ENCODE results near the gene ARID4B. TPM values are rescaled to one million over a fixed set of nuclear protein-coding genes. Genes with fewer than 3 reads are reported as not detected.
A peak's percentile ranks its signal among the peaks of the same experiment; 100 is the strongest.
"Not testable (repeated sequence)": the region's sequence is repeated elsewhere in the genome, so short reads cannot be mapped to it uniquely, and the experiment has no call there.

Gene ARID4B, protein sequence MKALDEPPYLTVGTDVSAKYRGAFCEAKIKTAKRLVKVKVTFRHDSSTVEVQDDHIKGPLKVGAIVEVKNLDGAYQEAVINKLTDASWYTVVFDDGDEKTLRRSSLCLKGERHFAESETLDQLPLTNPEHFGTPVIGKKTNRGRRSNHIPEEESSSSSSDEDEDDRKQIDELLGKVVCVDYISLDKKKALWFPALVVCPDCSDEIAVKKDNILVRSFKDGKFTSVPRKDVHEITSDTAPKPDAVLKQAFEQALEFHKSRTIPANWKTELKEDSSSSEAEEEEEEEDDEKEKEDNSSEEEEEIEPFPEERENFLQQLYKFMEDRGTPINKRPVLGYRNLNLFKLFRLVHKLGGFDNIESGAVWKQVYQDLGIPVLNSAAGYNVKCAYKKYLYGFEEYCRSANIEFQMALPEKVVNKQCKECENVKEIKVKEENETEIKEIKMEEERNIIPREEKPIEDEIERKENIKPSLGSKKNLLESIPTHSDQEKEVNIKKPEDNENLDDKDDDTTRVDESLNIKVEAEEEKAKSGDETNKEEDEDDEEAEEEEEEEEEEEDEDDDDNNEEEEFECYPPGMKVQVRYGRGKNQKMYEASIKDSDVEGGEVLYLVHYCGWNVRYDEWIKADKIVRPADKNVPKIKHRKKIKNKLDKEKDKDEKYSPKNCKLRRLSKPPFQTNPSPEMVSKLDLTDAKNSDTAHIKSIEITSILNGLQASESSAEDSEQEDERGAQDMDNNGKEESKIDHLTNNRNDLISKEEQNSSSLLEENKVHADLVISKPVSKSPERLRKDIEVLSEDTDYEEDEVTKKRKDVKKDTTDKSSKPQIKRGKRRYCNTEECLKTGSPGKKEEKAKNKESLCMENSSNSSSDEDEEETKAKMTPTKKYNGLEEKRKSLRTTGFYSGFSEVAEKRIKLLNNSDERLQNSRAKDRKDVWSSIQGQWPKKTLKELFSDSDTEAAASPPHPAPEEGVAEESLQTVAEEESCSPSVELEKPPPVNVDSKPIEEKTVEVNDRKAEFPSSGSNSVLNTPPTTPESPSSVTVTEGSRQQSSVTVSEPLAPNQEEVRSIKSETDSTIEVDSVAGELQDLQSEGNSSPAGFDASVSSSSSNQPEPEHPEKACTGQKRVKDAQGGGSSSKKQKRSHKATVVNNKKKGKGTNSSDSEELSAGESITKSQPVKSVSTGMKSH (N-terminal part only)
- total RNA-seq, result 10 to 100 TPM; 65.5 to 68.4 TPM

DNA sequence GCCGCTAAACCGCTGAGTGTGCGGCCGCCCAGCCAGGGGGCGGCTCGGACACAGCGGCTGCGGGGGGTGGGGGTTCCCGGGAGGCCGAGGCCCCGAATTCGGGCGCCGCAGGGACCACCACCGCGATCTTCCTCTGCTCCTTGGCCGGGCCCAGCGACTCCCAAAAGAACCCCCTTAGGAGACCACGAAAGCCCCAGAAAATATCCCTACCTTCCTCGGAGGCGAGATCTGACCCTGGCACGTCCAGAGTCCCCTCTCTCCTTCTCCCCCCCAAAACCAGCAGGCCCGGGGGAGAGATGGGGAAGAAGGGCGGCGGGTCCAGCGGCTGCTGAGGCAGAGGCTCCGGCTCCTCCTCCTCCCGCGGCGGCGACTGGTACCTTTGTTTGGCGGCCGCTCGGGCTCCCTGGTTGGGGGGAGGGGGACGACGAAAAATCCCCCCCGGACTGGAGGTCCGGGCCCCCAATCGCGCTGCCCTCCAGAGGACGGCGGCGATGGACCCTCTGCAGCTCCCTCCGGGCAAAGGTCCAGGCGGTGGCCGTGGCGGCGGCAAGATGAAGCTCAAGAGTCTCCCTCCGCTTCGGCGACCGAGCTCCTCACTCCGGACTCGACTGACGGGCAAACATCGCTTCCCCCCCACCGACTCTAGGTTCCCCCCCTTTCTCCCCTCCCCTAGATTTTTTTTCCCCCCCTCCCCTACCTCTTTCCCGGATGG lies at the start of gene ARID4B:
TSS of gene ARID4B (minus strand) at position 621 of the 712 bp plus-strand sequence. CDS start 1,260 bp downstream, outside the sequence.
- Mint-ChIP-seq H3K36me3 (ENCODE audit: insufficient read depth in 2 of 2) (peaks cover 8 to 14% of the 10 kb centered on the region in 2 donors), H3K9me3 (no peaks in the 10 kb centered on the region), H3K27me3 (ENCODE audit: low read depth) (no peaks in the 10 kb centered on the region), H3K4me1 (ENCODE audit: low read depth) (peaks cover 36% of the 10 kb centered on the region), H3K4me3 (peak within 1 kb of the TSS; percentile 87 to 99), H3K27ac (peak within 1 kb of the TSS; percentile 98)
- no peak for DNase-seq
- ATAC-seq (replicated peaks in 1 of 2), result peak; percentile 4 to 5

DNA sequence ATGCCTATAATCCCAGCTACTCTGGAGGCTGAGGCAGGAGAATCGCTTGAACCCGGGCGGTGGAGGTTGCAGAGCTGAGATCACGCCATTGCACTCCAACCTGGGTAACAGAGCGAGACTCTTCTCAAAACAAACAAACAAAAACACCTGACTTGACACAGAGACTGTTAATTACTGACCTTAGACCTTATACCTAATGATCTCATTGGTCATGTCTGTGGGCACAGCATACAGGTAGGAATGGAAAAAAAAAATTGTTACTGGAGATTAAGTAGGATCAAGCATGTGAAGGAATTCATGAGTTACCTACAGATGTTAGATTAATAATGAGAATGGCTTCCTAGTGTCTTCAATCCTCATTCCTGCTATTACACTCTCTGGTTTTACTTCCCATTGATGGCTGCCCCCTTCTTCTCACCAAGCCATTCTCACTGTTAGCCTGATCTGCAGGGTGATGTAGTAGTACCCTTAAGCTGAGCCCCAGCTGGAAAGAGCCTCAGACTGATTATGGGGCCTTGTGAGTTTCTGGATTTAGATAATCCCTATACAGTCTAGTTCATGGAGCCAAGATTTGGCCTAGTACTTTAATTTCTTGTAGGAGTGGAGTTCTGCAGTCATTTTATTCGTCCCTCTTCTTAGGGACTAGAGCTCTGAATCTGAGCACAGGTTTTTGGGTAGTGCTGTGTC lies 48.1 kb upstream of the ARID4B start:
- Mint-ChIP-seq H3K4me3 (no peak overlapping the region), H3K27ac (no peak overlapping the region), H3K36me3 (ENCODE audit: insufficient read depth in 2 of 2) (peaks cover 3 to 10% of the 10 kb centered on the region in 2 donors), H3K27me3 (ENCODE audit: low read depth) (no peaks in the 10 kb centered on the region), H3K9me3 (no peaks in the 10 kb centered on the region), H3K4me1 (ENCODE audit: low read depth) (peaks cover 6% of the 10 kb centered on the region)
- DNase-seq (no peak), ATAC-seq (replicated peaks in 1 of 2) (no peak)

DNA sequence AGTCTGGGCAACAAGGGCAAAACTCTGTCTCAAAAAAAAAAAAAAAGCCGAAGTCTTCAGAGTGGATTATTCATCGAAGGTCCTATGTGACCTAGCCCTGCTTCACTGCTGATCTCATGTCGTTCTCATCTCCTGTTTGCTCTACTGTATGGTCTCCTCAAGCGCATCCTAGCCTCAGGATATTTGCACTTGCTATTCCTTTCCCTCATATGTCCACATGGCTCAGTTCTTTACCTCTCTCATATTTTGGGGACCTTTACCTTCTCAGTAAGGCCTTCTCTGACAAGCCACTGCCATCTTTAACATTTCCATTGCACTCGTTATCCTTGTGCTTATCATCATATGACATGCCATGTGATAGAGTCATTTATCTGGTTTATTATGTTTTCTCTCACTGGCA lies 41.8 kb upstream of the ARID4B start:
- peaks cover 0 to 9% of the 10 kb centered on the region in 2 donors for H3K36me3 Mint-ChIP-seq (ENCODE audit: insufficient read depth in 2 of 2)
- ATAC-seq (replicated peaks in 1 of 2) (no peak), DNase-seq (no peak)
- peaks cover 45% of the 10 kb centered on the region for H3K4me1 Mint-ChIP-seq (ENCODE audit: low read depth)
- H3K27ac Mint-ChIP-seq, result no peak overlapping the region
- peak overlapping the region in 1 of 2 donors; percentile 11 for H3K4me3 Mint-ChIP-seq
- no peaks in the 10 kb centered on the region for H3K9me3 Mint-ChIP-seq
- H3K27me3 Mint-ChIP-seq (ENCODE audit: low read depth), result no peaks in the 10 kb centered on the region

DNA sequence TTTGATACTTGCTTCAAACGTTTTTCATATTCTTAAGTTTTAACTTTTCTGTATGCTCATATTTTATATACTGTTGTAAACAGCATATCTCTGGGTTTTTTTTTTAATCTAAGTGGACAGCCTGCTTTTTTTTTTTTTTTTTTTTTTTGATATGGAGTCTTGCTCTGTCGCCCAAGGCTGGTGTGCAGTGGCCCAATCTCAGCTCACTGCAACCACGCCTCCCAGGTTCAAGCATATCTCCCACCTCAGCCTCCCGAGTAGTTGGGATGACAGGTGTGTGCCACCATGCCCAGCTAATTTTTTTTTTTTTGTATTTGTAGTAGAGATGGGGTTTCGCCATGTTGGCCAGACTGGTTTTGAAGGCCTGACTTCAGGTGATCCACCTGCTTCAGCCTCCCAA lies 40.4 kb upstream of the ARID4B start:
- ATAC-seq (replicated peaks in 1 of 2), result no peak
- Mint-ChIP-seq H3K27ac (peak overlapping the region; percentile 95), H3K9me3 (no peaks in the 10 kb centered on the region), H3K4me1 (ENCODE audit: low read depth) (peaks cover 45% of the 10 kb centered on the region), H3K4me3 (peak overlapping the region; percentile 97 to 99), H3K27me3 (ENCODE audit: low read depth) (no peaks in the 10 kb centered on the region), H3K36me3 (ENCODE audit: insufficient read depth in 2 of 2) (peaks cover 0 to 7% of the 10 kb centered on the region in 2 donors)
- DNase-seq, result no peak

DNA sequence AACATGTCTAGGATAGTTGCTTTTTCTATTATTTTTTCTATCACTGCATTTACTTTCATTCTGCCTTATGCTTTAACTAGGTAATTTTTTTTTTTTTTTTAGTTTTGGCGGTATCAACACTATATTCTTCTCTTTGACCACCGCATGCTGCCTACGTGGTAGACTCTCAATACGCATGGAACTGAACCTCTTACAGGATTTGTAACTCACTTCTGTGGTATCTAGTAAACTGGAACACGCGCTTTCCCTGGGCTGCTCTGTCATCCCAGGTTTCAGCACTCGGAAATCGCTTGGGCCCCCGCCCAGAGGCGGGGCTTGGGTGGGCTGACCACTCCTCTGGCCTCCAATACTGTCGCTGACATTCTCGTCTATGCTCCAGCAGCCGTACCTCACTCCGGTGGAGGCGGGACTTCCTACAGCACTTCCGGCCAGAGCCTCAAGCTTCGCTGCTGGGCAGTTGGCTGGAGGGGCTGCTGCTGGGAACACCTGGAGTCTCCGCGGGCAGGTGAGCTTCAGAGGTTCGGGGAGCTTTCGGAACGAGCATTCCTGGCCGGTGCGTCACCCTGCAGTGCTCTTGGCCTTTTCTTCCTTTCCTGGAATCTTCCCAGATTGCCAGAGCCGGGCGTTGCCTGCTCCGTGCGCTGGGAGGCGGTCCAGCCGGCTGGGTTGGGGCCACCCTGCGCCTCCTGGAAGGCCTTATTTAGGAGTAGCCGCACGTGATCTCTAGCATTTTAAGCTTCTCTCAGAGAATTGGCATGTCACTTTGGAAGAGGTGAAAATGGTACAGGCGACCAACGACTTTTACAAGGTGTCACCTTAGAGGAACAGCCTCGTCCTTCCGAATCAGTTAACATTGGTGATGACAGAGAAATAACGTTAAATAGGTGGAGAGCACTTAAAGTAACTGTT lies 39.3 kb upstream of the ARID4B start, which contains the start of gene TBCE:
TSS of gene TBCE (plus strand) at position 428 of the 909 bp plus-strand sequence. CDS start 12,623 bp downstream, outside the sequence.
- ATAC-seq (replicated peaks in 1 of 2) (peak; percentile 98), DNase-seq (peak; percentile 91 to 94)
- Mint-ChIP-seq H3K27me3 (ENCODE audit: low read depth) (no peaks in the 10 kb centered on the region), H3K9me3 (no peaks in the 10 kb centered on the region), H3K27ac (peak within 1 kb of the TSS; percentile 95), H3K36me3 (ENCODE audit: insufficient read depth in 2 of 2) (peaks cover 0 to 5% of the 10 kb centered on the region in 2 donors), H3K4me3 (peak within 1 kb of the TSS; percentile 97 to 99), H3K4me1 (ENCODE audit: low read depth) (peaks cover 39% of the 10 kb centered on the region)

DNA sequence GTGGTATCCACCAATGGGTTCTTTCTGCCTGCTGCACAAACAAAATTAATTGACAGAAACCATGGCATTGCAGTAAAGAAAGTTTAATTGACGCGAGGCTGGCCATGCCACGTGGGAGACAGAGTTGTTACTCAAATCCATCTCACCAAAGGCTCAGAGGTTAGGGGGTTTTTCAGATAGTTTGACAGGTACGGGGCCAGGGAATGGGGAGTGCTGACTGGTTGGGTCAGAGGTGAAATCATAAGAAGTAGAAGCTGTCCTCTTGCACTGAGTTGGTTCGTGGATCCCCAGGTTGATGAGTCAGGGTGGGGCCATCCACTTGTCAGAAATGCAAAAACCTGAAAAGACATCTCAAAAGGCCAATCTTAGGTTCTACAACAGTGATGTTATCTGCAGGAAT lies 38.3 kb upstream of the ARID4B start:
- ATAC-seq (replicated peaks in 1 of 2), result peak; percentile 74 to 80

DNA sequence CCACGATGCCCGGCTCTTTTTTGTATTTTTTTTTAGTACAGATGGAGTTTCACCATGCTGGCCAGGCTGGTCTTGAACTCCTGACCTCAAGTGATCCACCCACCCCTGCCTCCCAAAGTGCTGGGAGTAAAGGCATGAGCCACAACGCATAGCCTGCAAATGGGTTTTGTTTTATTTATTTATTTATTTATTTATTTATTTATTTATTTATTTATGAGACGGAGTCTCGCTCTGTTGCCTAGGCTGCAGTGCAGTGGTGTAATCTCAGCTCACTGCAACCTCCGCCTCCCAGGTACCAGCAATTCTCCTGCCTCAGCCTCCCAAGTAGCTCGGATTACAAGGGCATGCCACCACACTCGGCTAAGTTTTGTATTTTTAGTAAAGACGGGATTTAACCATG lies 36.2 kb upstream of the ARID4B start:
- not testable (repeated sequence) for ATAC-seq (replicated peaks in 1 of 2); H3K36me3 Mint-ChIP-seq (ENCODE audit: insufficient read depth in 2 of 2); DNase-seq; H3K9me3 Mint-ChIP-seq; H3K27me3 Mint-ChIP-seq (ENCODE audit: low read depth); H3K4me3 Mint-ChIP-seq; H3K27ac Mint-ChIP-seq
- peaks cover 33% of the 10 kb centered on the region for H3K4me1 Mint-ChIP-seq (ENCODE audit: low read depth)

More for the DNA sequence above, 38.3 kb upstream of the ARID4B start:
- peaks cover 39% of the 10 kb centered on the region for H3K4me1 Mint-ChIP-seq (ENCODE audit: low read depth)
- H3K36me3 Mint-ChIP-seq (ENCODE audit: insufficient read depth in 2 of 2), result peaks cover 0 to 5% of the 10 kb centered on the region in 2 donors
- H3K9me3 Mint-ChIP-seq, result no peaks in the 10 kb centered on the region
- peak overlapping the region; percentile 97 to 99 for H3K4me3 Mint-ChIP-seq
- H3K27ac Mint-ChIP-seq, result peak overlapping the region; percentile 95
- DNase-seq, result peak; percentile 67
- no peaks in the 10 kb centered on the region for H3K27me3 Mint-ChIP-seq (ENCODE audit: low read depth)

DNA sequence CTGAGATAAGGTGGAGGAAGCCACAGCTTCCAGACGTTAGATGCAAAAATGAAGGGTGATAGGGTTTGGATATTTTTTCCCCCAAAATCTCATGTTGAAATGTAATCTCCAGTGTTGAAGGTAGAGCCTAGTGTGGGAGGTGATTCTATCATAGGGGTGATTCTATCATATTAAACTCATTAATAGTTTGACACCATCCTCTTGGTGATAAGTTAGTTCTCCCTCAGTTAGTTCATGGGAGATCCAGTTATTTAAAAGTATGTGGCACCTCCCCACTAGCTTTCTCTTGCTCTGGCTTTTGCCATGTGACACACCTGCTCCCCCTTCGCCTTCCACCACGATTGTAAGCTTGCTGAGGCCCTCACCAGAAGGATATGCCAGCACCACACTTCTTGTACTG lies 30.9 kb upstream of the ARID4B start:
- no peaks in the 10 kb centered on the region for H3K27me3 Mint-ChIP-seq (ENCODE audit: low read depth)
- ATAC-seq (replicated peaks in 1 of 2) (no peak), DNase-seq (no peak)
- no peak overlapping the region for H3K27ac Mint-ChIP-seq
- no peaks in the 10 kb centered on the region for H3K36me3 Mint-ChIP-seq (ENCODE audit: insufficient read depth in 2 of 2)
- no peaks in the 10 kb centered on the region for H3K9me3 Mint-ChIP-seq
- H3K4me3 Mint-ChIP-seq, result no peak overlapping the region
- H3K4me1 Mint-ChIP-seq (ENCODE audit: low read depth), result peaks cover 5% of the 10 kb centered on the region

DNA sequence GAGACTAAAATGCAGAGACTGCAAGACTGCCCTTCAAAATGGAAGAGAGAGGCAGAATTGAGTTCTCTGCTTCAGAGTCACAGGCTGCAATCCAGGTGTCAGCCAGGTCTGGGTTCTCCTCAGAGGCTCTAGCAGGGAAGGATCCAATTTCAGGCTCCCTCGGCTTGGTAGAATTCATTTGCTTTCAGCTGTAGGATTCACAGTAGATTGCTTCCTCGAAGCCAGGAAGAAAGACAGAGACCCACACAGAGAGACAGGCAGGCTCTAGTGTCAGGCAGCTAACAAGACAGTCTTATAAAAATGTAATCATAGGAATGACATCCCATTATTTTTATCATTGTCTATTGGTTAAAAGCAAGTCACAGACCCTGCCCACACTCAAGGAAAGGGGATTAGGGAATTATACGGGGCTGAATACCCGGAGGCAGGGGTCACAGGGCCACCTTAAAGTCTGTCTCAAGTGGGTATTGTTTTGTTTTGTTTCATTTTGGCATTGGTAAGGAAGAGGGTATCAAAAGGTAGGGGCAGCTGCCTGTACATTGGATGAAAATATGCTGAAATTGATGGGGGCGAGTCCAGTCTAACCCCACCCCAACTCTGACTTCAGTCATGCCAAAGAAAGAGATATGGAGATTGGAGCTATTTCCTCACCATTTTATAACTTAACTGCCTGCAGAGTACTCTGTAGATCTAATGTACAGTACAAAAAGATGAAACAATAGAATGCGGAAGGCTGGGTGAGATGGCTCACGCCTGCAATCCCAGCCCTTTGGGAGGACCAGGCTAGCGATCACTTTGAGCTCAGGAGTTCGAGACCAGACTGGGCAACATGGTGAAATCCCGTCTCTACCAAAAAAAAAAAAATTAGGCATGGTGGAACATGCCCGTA lies 29.8 kb upstream of the ARID4B start:
- no peak overlapping the region for H3K4me3 Mint-ChIP-seq
- no peaks in the 10 kb centered on the region for H3K9me3 Mint-ChIP-seq
- no peaks in the 10 kb centered on the region for H3K27me3 Mint-ChIP-seq (ENCODE audit: low read depth)
- H3K4me1 Mint-ChIP-seq (ENCODE audit: low read depth), result peaks cover 5% of the 10 kb centered on the region
- no peak overlapping the region for H3K27ac Mint-ChIP-seq
- ATAC-seq (replicated peaks in 1 of 2) (no peak), DNase-seq (no peak)
- H3K36me3 Mint-ChIP-seq (ENCODE audit: insufficient read depth in 2 of 2), result no peaks in the 10 kb centered on the region

DNA sequence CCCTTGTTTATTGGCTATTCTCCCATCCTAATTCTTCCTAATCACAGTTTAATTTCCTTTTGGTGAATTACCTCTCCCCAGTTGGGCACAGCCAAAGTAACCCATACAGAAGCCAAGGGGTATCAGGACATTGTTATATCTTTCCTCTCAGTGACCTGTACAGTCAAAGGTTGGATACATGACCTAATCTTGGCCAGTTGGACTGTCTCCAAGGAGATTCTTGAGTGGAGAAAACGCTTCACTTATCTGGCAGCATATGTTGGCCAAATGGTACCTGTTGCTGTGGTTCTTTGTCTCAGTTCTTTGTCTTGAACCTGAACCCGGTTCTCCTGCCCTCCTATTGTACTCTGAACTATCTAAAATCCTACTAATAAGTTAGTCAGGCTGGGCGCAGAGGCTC lies 23.9 kb upstream of the ARID4B start:
- Mint-ChIP-seq H3K27me3 (ENCODE audit: low read depth) (no peaks in the 10 kb centered on the region), H3K4me3 (no peak overlapping the region), H3K36me3 (ENCODE audit: insufficient read depth in 2 of 2) (no peaks in the 10 kb centered on the region), H3K4me1 (ENCODE audit: low read depth) (no peaks in the 10 kb centered on the region), H3K27ac (no peak overlapping the region), H3K9me3 (no peaks in the 10 kb centered on the region)
- DNase-seq (no peak), ATAC-seq (replicated peaks in 1 of 2) (no peak)

Measured in activated T-cell treated with anti-CD3 and anti-CD28 coated beads, Interleukin-2, amount 50 U/mL, for 72 hours (primary cell).